Panc1 (cell line): ENCODE data around the gene MGAT5. TPM values are rescaled to one million over a fixed set of nuclear protein-coding genes. Genes with fewer than 3 reads are reported as not detected.
A peak's percentile ranks its signal among the peaks of the same experiment; 100 is the strongest.

Experiments used
- ATAC-seq: fragments of 200-7000 bp; cut with Tn5 transposase; 2 replicates; pipeline ENCODE4 v1.9.1; 2020; ENCODE audit warnings: mild to moderate bottlenecking, moderate library complexity
- BruUV-seq: library from RNA; stranded (reverse); fragments of 400-500 nt; replicated peaks from 2 replicates; lab custom pipeline; 2021; lab: Mats Ljungman, UMichigan
- CTCF ChIA-PET: fragments of 300-600 bp; sonication (Branson Sonifier 250); formaldehyde crosslinking; loops from one replicate; lab custom pipeline; 2022; ENCODE audit warnings: antibody characterized with exemption; lab: Charles Lee
- POLR2A ChIA-PET: fragments of 300-600 bp; sonication (Branson Sonifier 250); formaldehyde crosslinking; loops from one replicate; lab custom pipeline; 2022; ENCODE audit warnings: antibody characterized with exemption; lab: Charles Lee
- DNase-seq: peaks from one replicate; pipeline ENCODE4 v3.0.0-alpha.2; 2010; ENCODE audit warnings: low read depth, low spot score
- H3K27ac ChIP-seq: 2 replicates; pipeline ENCODE4 v1.5.1; 2011; ENCODE audit warnings: mild to moderate bottlenecking, low read length, inconsistent platforms
- H3K27me3 ChIP-seq: fragments of 200-500 bp; sonication (Bioruptor generic); 2 replicates; pipeline ENCODE4 v1.6.0; 2014; ENCODE audit warnings: low read length, inconsistent platforms; ENCODE audit not compliant: control insufficient read depth, insufficient read depth
- H3K36me3 ChIP-seq: fragments of 200-500 bp; sonication (Bioruptor generic); 2 replicates; pipeline ENCODE4 v1.5.1; 2014; ENCODE audit warnings: inconsistent platforms, mild to moderate bottlenecking, low read length, moderate library complexity; ENCODE audit not compliant: control insufficient read depth, insufficient read depth
- H3K4me1 ChIP-seq: 2 replicates; pipeline ENCODE4 v1.5.1; 2011; ENCODE audit warnings: inconsistent platforms, mild to moderate bottlenecking, low read length, moderate library complexity; ENCODE audit not compliant: control insufficient read depth, insufficient read depth
- H3K4me3 ChIP-seq, 2 experiments: 2 replicates each; pipeline ENCODE4 v1.5.1; 2011 to 2012; ENCODE audit warnings: low read depth in 2 of 2, low read length in 2 of 2, mild to moderate bottlenecking in 2 of 2, inconsistent platforms in 1 of 2, moderate library complexity in 1 of 2
- H3K9me3 ChIP-seq: fragments of 200-500 bp; sonication (Bioruptor generic); 2 replicates; pipeline ENCODE4 v1.5.1; 2014; ENCODE audit warnings: low read depth, mild to moderate bottlenecking, inconsistent platforms, low read length, moderate library complexity; ENCODE audit not compliant: control insufficient read depth, insufficient read depth
- POLR2AphosphoS5 ChIP-seq: IDR thresholded peaks from 2 replicates; pipeline ENCODE4 v1.6.1; 2012; ENCODE audit warnings: mild to moderate bottlenecking, low read depth, low read length, moderate library complexity
- SIN3A ChIP-seq: IDR thresholded peaks from 2 replicates; pipeline ENCODE4 v1.6.1; 2012; ENCODE audit warnings: low read depth, mild to moderate bottlenecking, low read length, moderate library complexity, borderline replicate concordance; ENCODE audit not compliant: insufficient read depth
- TCF7L2 ChIP-seq: IDR thresholded peaks from 2 replicates; pipeline ENCODE4 v1.6.1; 2011; ENCODE audit warnings: mild to moderate bottlenecking, low read depth, low read length, inconsistent platforms
- in situ Hi-C: cut with HindIII; loops from 2 replicates; pipeline ENCODE4 v1.10.0; 2016; ENCODE audit warnings: low sequenced_read_pairs, low pct_unique_long_range_greater_than_20kb
- intact Hi-C: fragments of 100-400 bp; cut with micrococcal nuclease; formaldehyde crosslinking; loops from one replicate; pipeline ENCODE4 v1.10.0; 2022; ENCODE audit not compliant: unreplicated experiment
- total RNA-seq: library from RNA; stranded (reverse); gene quantifications from one replicate; pipeline ENCODE4 v1.2.1, GENCODE V29; 2021; ENCODE audit not compliant: unreplicated experiment
- TF ChIP-seq, protein P1 (sequence below): fragments of 450-650 bp; IDR thresholded peaks from 2 replicates; pipeline ENCODE4 v1.5.1; 2017; ENCODE audit warnings: mild to moderate bottlenecking
- TF ChIP-seq, protein P2 (sequence below), 2 experiments: IDR thresholded peaks; 2 replicates each; pipeline ENCODE4 v1.6.1; 2011 to 2012; ENCODE audit warnings: low read depth in 2 of 2, control low read depth in 1 of 2, low read length in 1 of 2, mild to moderate bottlenecking in 1 of 2, moderate library complexity in 1 of 2; ENCODE audit not compliant: insufficient read depth in 1 of 2

Gene MGAT5
- total RNA-seq, 1 experiment from 2014 or later = 22.1 TPM

DNA sequence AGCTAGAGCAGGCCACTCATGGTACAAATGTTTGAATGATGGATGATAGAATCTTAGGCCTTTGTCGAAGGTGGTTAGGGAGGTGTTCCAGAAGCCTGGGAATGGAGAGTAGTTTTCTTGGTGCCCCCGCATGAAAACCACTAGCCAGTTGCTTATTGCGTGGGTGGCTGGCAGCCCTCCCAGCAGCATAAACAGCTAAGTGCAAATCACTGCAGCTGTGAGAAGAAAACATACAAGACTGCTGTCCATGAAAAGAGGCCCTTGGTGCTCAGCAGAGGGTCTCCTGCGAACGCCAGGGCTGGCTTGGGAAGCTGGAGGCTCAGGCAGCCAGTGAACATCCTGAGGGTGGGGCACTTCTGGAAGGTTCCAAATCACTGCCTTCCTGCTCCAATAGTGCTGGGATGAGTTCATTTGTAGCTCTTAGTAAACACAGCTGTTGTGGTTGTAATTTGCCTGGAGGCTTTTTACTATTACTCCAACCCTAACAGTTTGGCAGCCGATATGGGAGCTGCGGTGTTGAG, 118.8 kb downstream of the MGAT5 start:
- ATAC-seq (no peak), DNase-seq (no peak)
- no peak overlapping the region for H3K4me3 ChIP-seq
- in situ Hi-C loops (no loop called here), intact Hi-C loops (no loop called here)
- H3K27me3 ChIP-seq = no peaks in the 10 kb centered on the region
- ChIA-PET CTCF (interaction anchor here (0.6 kb wide), 1 partner anchor 257 kb away, joined by 4 read pairs; no protein-coding TSS in a partner anchor), POLR2A (no interaction called here)
- H3K36me3 ChIP-seq = no peaks in the 10 kb centered on the region
- H3K4me1 ChIP-seq = no peaks in the 10 kb centered on the region
- H3K9me3 ChIP-seq = no peaks in the 10 kb centered on the region
- no peak overlapping the region for H3K27ac ChIP-seq
- TF ChIP-seq, protein P1, sequence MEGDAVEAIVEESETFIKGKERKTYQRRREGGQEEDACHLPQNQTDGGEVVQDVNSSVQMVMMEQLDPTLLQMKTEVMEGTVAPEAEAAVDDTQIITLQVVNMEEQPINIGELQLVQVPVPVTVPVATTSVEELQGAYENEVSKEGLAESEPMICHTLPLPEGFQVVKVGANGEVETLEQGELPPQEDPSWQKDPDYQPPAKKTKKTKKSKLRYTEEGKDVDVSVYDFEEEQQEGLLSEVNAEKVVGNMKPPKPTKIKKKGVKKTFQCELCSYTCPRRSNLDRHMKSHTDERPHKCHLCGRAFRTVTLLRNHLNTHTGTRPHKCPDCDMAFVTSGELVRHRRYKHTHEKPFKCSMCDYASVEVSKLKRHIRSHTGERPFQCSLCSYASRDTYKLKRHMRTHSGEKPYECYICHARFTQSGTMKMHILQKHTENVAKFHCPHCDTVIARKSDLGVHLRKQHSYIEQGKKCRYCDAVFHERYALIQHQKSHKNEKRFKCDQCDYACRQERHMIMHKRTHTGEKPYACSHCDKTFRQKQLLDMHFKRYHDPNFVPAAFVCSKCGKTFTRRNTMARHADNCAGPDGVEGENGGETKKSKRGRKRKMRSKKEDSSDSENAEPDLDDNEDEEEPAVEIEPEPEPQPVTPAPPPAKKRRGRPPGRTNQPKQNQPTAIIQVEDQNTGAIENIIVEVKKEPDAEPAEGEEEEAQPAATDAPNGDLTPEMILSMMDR = no peak
- TF ChIP-seq SIN3A (no peak), POLR2AphosphoS5 (no peak), TCF7L2 (no peak)
- TF ChIP-seq, protein P2, sequence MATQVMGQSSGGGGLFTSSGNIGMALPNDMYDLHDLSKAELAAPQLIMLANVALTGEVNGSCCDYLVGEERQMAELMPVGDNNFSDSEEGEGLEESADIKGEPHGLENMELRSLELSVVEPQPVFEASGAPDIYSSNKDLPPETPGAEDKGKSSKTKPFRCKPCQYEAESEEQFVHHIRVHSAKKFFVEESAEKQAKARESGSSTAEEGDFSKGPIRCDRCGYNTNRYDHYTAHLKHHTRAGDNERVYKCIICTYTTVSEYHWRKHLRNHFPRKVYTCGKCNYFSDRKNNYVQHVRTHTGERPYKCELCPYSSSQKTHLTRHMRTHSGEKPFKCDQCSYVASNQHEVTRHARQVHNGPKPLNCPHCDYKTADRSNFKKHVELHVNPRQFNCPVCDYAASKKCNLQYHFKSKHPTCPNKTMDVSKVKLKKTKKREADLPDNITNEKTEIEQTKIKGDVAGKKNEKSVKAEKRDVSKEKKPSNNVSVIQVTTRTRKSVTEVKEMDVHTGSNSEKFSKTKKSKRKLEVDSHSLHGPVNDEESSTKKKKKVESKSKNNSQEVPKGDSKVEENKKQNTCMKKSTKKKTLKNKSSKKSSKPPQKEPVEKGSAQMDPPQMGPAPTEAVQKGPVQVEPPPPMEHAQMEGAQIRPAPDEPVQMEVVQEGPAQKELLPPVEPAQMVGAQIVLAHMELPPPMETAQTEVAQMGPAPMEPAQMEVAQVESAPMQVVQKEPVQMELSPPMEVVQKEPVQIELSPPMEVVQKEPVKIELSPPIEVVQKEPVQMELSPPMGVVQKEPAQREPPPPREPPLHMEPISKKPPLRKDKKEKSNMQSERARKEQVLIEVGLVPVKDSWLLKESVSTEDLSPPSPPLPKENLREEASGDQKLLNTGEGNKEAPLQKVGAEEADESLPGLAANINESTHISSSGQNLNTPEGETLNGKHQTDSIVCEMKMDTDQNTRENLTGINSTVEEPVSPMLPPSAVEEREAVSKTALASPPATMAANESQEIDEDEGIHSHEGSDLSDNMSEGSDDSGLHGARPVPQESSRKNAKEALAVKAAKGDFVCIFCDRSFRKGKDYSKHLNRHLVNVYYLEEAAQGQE (IDR thresholded peaks at IDR 0.05; ENCODE audit: insufficient read depth in 1 of 2, low read depth in 2 of 2, low read length in 1 of 2) = no peak
- no TSS peak for BruUV-seq

DNA sequence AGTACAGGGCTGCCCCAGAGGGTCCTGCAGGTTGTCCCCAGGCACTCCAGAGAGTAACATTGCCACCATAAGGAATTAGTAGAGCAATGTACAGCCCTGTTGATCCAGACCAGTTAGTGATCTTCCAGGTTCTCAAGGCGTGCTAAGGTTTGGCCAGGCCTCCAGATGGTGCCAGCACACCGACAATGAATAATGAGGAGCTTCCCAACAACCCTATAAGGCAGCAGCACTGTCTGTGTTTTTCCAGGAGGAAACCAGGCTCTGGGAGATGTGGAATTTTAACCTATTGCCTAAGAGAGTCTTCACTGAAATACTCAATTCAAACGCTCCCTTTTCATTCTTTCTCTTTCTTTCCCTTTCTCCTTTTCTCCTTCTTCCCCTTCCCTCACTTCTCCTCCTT, 122.1 kb downstream of the MGAT5 start:
- in situ Hi-C loops (no loop called here), intact Hi-C loops (no loop called here)
- Histone ChIP-seq H3K9me3 (no peaks in the 10 kb centered on the region), H3K27ac (no peak overlapping the region), H3K27me3 (no peaks in the 10 kb centered on the region), H3K4me3 (no peak overlapping the region), H3K36me3 (no peaks in the 10 kb centered on the region), H3K4me1 (no peaks in the 10 kb centered on the region)
- no TSS peak for BruUV-seq
- no peak for TF ChIP-seq POLR2AphosphoS5
- TF ChIP-seq, protein P1 = peak; percentile 24
- DNase-seq (no peak), ATAC-seq (no peak)
- POLR2A ChIA-PET = no interaction called here
- CTCF ChIA-PET = interaction anchor here (0.5 to 1.1 kb wide), 3 partner anchors 36 to 45 kb away, joined by 3 to 4 read pairs (median 3); no protein-coding TSS in a partner anchor
